OCI-LY3 (cell line): ENCODE results near the gene FETUB.

Experiments used
- CTCF ChIP-seq: fragments of 200-600, 300-600 bp; sonication (generic); IDR thresholded peaks from 2 replicates; pipeline ENCODE4 v1.5.1; 2014; ENCODE audit warnings: antibody characterized with exemption, low read length, low read depth
- EZH2phosphoT487 ChIP-seq: fragments of 200-600 bp; shearing (Covaris generic); IDR thresholded peaks from 2 replicates; pipeline ENCODE4 v1.6.1; 2018; ENCODE audit warnings: antibody characterized with exemption, mixed run types, low read depth

GRCh38 chr3:186700267-186700666, 60.1 kb downstream of the FETUB start:
- TF ChIP-seq CTCF (no peak), EZH2phosphoT487 (no peak)
